GM18858 (cell line): ENCODE measurements around the gene SLC12A1.
"Not testable (repeated sequence)": the region's sequence is repeated elsewhere in the genome, so short reads cannot be mapped to it uniquely, and the experiment has no call there.

ENCODE experiments used
- ATAC-seq: cut with Tn5 transposase; IDR thresholded peaks from one replicate; pipeline ENCODE4 v1.9.1; 2021; ENCODE audit not compliant: unreplicated experiment

The SLC12A1 gene

DNA sequence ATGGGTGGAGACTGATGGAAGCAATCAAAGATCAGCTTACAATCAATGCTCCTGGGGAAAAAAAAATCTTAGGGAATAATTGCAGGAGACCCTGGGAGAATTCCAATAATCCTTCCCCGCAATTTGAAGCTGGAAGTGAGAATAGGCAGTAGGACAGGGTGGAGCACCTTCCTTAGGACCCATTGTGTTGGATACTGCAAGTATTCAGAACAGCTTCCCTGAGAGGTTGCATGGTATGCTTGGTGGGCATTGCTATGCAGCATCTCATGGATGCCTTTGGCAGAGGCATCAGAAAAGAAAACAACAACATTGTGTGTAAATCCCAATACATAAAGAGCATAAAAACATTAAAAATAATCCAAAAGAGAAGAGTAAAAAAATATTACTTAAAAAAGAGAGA, 100.5 kb downstream of the SLC12A1 start:
- no peak for ATAC-seq

DNA sequence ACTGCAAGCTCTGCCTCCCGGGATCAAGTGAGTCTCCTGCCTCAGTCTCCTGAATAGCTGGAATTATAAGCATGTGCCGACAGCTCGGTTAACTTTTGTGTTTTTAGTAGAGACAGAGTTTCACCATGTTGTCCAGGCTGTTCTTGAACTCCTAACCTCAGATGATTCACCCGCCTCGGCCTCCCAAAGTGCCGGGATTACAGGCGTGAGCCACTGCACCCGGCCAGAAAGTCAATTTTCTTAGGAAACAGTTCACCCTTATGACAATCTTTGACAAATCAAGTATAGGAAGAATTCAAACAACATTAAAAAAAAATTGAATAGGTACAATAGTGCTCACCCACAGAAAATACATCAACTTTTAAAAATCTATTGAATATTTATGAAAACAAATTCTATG, 101.5 kb downstream of the SLC12A1 start:
- ATAC-seq = no peak

- no peak for ATAC-seq
Observed at GRCh38 chr15:48309740-48310139, 103.6 kb downstream of the SLC12A1 start.

GRCh38 chr15:48313216-48313615, 107.1 kb downstream of the SLC12A1 start:
- ATAC-seq = no peak

DNA sequence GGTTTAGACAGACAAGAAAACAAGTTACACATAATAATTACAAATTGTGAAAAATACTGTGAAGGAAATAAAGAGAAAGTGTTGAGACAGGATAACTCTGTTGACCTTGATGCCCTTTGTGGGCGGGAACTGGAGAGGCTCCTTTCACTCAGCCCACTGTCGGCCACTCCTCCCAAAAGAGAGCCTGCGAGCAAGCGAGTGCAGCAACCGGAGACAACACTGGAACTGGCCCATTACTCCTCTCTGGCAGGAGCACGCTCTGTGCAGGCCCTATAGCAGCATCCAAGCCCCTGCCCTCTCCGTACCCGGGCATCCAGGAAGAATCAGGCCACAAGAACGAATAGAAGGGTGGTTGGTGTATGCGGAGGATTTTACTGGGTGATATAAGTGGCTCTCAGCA, 108.9 kb downstream of the SLC12A1 start:
- ATAC-seq = no peak

DNA sequence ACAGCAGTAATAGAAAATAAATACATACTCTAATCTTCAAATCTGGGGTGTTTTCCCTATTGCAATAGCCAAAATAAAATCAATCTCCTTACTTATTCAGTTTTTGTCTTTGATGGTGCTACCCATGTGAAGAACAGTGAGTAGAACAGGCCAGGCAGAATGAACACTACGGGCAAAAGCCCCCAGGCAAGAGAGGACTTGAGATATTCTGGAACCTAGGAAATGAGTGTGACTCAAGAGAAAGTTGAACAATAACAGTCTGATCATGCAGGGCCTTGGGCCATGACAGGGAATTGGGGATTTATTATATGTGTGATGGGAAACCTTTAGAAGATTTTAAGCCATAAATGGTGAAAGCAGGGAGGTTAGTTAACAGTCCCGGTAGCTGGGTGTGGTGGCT, 111.1 kb downstream of the SLC12A1 start:
- ATAC-seq = no peak

DNA sequence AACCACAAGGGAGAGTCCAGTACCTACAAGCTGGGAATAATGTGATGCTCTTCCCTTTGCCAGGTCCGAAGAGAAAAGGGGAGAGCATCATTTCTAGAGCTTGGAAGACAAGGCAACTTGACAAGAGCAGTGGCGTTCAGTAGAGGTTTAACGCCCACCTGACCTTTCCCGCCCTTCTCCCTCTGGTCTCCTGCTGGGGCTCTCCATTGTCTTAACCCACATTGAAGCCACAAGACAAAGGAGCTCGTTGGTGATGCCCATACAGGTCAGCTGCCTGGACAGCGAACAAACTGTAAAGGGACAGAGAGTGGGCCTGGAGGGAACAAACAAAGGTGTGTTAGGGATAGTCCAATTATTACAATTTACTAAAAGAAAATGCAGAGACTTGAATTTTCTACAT, 112.0 kb downstream of the SLC12A1 start:
- ATAC-seq = no peak

GRCh38 chr15:48323294-48323693, 117.2 kb downstream of the SLC12A1 start:
- no peak for ATAC-seq

DNA sequence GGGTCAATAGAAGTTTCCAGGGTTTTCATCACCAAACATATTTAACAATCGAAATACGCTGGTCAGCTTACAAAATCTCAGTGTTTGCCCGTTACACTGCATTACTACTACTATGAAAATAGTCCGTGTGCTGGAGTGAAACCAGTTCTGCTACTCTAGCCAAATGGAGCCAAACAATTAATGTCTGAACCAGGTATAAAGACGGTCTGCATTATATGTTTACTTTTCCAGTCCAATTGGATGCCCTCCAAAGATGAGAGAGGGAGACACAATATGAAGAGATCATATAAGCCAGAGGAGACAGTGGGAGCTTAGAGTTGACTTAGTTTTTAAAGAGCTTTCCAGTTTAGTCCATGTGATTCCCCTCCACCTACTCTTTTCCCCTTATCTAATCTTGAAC, 118.8 kb downstream of the SLC12A1 start:
- ATAC-seq = no peak

DNA sequence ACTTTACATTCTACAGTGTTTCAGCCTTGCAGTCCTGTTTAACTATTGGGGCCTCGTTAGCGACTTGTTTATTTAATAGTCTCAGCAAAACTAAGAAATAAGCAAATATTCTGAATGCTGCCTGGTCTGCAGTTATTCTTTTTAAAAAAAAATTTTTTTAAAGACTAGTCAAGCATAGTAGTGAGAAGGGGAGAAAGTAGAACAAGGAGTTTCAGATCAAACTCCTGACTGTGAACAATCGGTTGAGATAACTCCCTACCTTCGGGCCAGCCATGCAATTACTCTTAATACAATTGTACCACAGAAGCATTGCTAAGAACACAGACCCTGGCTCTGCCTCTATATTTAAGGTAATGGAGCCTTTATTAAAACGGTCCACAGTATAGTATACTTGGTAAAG, 119.3 kb downstream of the SLC12A1 start:
- ATAC-seq = peak; percentile 58

GRCh38 chr15:48326180-48326579, 120.1 kb downstream of the SLC12A1 start:
- not testable (repeated sequence) for ATAC-seq

GRCh38 chr15:48330105-48330785, 124.1 kb downstream of the SLC12A1 start:
- no peak for ATAC-seq

DNA sequence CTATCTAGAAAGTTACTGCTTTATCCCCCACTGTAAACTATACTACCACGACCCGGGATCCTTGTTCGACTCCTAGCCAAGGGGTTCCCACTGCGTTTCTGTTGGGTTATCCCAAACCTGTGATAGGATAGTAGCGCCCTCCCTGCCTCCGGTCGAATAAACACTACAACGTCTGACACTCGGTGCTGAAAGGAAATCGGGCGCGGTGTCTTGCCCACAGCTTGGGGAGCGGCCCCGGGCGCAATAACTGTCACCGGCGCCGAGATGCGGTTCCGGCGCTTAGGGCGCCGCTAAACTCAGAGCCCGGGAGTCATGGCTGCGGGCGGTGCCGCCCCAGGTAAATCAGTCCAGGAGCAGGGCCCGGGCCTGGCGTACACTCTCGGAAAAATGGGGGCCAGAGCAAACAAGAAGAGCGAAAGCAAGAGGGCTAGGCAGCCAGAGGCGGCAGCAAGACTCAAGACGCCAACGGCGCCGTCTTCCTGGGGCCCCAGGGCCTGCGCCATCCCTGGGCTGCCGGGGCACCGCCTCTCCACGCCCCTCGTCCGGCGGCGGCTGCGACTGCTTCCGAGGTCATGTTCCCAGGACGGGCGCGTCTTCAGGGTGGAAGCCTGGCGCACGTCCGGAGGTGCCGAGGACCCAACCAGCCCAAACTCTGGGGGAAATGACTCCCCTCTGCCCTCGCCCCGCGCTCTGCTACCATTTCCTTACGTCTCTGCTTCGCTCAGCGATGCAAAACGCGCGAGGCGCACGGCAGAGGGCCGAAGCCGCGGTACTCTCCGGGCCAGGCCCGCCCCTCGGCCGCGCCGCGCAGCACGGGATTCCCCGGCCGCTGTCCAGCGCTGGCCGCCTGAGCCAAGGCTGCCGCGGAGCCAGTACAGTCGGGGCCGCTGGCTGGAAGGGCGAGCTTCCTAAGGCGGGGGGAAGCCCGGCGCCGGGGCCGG, 125.0 kb downstream of the SLC12A1 start, which contains the start of gene DUT:
TSS of gene DUT (plus strand) at position 575 of the 941 bp plus-strand sequence. CDS start at position 662, 87 bp downstream.
- ATAC-seq = peak; percentile 76

DNA sequence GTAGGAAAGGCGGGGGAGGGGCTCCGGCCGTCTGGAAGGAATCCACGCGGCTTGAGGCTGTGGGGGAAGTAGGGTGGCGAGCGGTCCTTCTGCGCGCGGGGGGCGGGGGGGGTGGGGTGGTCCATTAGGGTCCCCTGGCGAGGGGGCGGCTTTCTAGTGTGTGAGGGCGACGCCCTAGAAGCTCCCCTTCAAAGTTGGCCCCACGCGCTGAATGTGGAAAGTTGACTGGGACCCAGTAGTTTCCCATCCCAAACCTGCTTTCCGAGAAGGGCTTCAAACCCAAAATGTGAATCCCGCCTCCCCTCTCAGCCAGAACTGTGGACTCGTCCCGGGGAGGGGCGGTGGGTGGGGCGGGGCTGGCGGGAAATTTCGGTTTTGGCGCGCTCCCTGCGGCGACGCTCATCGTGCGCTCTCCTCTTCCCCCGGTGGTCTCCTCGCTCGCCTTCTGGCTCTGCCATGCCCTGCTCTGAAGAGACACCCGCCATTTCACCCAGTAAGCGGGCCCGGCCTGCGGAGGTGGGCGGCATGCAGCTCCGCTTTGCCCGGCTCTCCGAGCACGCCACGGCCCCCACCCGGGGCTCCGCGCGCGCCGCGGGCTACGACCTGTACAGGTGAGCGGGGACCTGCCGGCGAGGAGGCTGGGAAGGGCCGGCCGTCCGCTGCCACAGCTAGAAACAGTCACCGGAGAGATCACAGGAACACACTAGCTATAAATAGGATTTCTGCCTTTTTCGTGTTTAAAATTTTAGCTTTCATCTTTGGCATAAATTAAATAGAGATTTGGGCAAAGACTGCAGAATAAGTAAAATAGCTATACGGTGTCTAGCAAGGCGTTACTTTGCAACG, 125.9 kb downstream of the SLC12A1 start:
- peak; percentile 11 for ATAC-seq

DNA sequence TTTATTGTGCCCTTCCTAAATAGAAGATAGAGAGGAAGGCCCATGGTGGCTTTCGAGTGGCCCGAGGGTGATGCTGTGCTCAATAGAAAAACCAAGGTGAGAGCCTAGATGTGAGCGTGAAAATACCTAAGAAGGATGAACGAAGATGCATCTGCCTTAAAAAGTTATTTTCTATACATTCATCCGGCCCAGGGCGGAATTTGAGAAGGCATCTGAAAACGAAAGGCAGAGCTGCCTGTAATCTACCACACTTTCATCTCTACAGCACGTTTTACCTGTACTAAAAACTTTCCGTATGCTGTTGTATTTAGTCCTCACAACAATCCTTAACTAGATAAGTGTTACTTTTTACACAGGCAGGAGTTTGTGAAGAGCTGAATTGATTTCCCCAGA, 126.5 kb downstream of the SLC12A1 start:
- no peak for ATAC-seq

GRCh38 chr15:48333540-48333939, 127.4 kb downstream of the SLC12A1 start:
- ATAC-seq = no peak

DNA sequence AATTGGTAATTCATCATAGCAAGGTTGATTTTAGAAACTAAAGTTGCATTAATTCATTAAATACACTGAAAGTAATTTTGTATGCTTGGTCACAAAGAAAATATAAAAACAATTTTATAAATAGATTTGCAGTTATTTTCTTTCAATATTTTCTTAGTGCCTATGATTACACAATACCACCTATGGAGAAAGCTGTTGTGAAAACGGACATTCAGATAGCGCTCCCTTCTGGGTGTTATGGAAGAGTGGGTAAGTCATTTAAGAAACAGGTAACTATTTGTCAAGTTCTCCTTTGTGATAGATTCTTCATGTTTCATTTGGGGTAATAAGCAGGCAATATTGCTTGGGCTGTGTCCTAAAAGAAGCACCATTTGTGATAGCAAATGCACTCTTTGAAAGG, 128.2 kb downstream of the SLC12A1 start:
- ATAC-seq = no peak

DNA sequence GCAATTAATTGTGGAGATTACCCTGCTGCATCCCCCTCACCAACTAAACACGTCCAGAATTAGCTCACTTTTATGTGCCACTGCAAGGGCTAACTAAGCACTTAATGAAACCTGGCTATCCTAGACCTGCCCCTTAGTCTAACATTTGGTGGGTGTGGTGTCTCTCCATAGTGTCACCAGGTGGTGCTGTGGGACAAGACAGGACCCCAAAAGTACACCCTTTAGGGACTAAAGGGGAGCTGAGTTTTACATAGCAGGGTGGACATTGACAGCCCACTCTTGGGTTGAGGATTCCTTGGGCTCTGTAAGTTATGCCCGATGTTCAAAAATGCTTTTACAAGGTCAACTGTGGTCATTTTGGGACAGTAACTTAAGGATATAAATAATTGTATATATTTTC, 130.8 kb downstream of the SLC12A1 start:
- ATAC-seq = no peak

GRCh38 chr15:48337607-48338006, 131.5 kb downstream of the SLC12A1 start:
- no peak for ATAC-seq

DNA sequence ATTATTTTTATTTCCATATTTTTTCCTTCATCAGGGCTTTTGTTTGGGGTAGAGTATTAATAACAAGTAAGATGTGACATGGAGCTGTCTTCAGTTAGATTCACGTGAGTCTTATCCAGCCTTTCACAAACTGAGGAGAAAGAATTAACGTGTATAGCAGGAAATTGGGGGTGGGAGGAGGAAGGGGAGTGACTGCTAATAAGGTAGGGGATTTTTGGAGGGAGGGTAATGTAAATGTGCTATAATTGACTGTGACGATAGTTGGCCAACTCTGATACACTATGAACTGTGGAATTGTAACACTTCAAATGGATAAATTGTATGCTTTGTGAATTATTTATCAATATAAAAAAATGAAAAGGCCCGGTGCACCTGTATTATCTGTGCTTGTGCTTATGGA, 134.0 kb downstream of the SLC12A1 start:
- no peak for ATAC-seq

DNA sequence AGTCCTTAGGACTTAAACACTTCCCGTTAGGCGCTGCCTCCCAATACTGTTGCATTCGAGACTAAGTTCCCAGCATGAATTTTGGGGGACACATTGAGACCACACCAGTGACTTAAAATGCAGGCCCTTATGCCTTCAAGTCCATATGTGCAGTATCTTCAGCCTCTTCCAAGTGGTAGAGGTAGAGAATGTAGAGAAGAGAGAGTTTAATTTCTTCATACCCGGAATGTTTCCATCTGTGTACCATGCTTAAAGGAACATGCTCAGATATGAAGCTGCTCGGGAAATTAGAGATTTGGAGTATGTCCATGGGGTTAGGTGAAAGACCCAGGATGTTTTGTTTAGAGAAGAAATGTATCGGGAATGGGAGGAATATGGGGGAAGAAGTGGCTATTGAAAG, 137.8 kb downstream of the SLC12A1 start:
- no peak for ATAC-seq
